Measurements from ENCODE around the gene OLIG2. TPM values are rescaled to one million over a fixed set of nuclear protein-coding genes. Genes with fewer than 3 reads are reported as not detected.

The OLIG2 gene
- total RNA-seq, 1 experiment from 2014 or later = not detected

DNA sequence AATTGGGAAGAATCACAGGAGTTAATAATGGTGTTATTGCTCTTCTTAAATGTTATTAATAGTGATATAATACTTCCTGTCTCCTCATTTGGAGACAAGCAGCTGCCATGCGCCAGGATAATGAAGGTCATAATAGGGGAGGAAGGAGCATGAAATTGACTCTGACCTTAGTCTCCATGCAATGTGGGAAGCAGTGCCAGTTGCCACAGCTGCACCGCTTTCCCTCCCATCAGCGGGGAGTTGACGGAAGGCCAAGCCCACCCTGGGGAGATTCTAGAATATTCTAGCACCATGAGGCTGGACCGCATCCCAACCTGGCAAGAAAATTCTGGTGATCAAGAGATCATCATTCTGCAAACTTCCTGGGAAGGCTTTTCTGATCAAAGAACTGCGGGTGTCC lies 33.2 kb downstream of the OLIG2 start:
- Histone ChIP-seq H3K4me2 (ENCODE audit: low read depth, low read length, poor library complexity, severe bottlenecking) (peak overlapping the region; percentile 31), H3K9me3 (ENCODE audit: low read length) (no peaks in the 10 kb centered on the region), H3K27ac (ENCODE audit: low read length) (peak overlapping the region; percentile 70), H3K4me3 (ENCODE audit: low read length) (no peak overlapping the region), H3K4me1 (ENCODE audit: low read length) (peaks cover 35% of the 10 kb centered on the region), H3K79me2 (ENCODE audit: low read length) (no peaks in the 10 kb centered on the region), H3K9ac (ENCODE audit: low read length) (no peak overlapping the region), H2AFZ (ENCODE audit: low read length) (no peak overlapping the region), H3K36me3 (ENCODE audit: insufficient read depth, low read length) (no peaks in the 10 kb centered on the region), H3K27me3 (ENCODE audit: low read length) (no peaks in the 10 kb centered on the region), H4K20me1 (ENCODE audit: insufficient read depth, low read depth, low read length) (no peaks in the 10 kb centered on the region), H3K9me2 (replicated peaks; ENCODE audit: insufficient read depth, low read length) (no peaks in the 10 kb centered on the region)
- no peak for DNase-seq

DNA sequence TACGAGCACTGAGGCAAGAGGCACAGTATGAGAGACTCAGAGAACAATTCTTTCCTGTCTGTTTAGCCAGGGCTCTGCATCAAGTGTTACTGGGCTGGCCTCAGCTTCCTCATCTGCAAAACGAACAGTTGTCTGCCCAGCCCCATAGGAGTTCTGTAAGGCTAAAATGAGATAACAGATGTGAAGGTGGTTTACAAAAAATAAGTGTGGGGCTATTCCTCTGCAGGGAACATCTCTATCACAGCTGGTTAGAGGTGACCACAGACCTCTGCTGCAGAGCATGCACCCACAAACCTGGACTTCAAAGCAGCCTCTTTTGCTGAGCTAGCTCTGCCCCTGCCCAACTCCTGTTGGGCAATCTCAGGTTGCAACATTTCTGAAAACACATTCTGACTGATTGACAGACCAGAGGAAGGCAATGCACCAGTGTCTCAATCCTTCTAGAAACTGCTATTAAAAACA lies 33.7 kb downstream of the OLIG2 start:
- Histone ChIP-seq H3K27ac (ENCODE audit: low read length) (peak overlapping the region; percentile 70), H2AFZ (ENCODE audit: low read length) (no peak overlapping the region), H3K9me2 (replicated peaks; ENCODE audit: insufficient read depth, low read length) (no peaks in the 10 kb centered on the region), H3K9me3 (ENCODE audit: low read length) (no peaks in the 10 kb centered on the region), H3K79me2 (ENCODE audit: low read length) (no peaks in the 10 kb centered on the region), H3K9ac (ENCODE audit: low read length) (no peak overlapping the region), H3K4me2 (ENCODE audit: low read depth, low read length, poor library complexity, severe bottlenecking) (no peak overlapping the region), H4K20me1 (ENCODE audit: insufficient read depth, low read depth, low read length) (no peaks in the 10 kb centered on the region), H3K4me3 (ENCODE audit: low read length) (no peak overlapping the region), H3K4me1 (ENCODE audit: low read length) (peaks cover 35% of the 10 kb centered on the region), H3K36me3 (ENCODE audit: insufficient read depth, low read length) (no peaks in the 10 kb centered on the region), H3K27me3 (ENCODE audit: low read length) (no peaks in the 10 kb centered on the region)
- peak; percentile 52 for DNase-seq

DNA sequence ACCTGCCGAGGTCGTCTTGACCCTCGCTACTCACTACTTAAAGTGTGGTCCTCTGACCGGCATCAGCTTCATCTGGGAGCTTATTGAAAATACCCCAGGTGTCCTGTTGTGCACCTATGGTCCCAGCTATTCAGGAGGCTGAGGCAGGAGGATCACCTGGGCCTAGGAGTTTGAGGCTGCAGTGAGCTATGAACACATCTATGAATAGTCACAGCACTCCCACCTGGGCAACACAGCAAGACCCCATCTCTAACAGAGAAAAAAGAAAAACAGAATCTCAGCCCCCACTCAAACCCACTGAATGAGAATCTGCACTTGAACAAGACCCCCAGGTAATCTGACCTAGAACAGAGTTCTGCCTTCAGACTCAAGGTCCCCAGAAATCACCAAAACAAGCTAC lies 35.5 kb downstream of the OLIG2 start:
- Histone ChIP-seq H4K20me1 (ENCODE audit: insufficient read depth, low read depth, low read length) (no peaks in the 10 kb centered on the region), H3K9me3 (ENCODE audit: low read length) (no peaks in the 10 kb centered on the region), H3K9ac (ENCODE audit: low read length) (no peak overlapping the region), H2AFZ (ENCODE audit: low read length) (no peak overlapping the region), H3K27me3 (ENCODE audit: low read length) (no peaks in the 10 kb centered on the region), H3K4me1 (ENCODE audit: low read length) (peaks cover 33% of the 10 kb centered on the region), H3K27ac (ENCODE audit: low read length) (no peak overlapping the region), H3K4me2 (ENCODE audit: low read depth, low read length, poor library complexity, severe bottlenecking) (no peak overlapping the region), H3K36me3 (ENCODE audit: insufficient read depth, low read length) (no peaks in the 10 kb centered on the region), H3K4me3 (ENCODE audit: low read length) (no peak overlapping the region), H3K9me2 (replicated peaks; ENCODE audit: insufficient read depth, low read length) (no peaks in the 10 kb centered on the region), H3K79me2 (ENCODE audit: low read length) (no peaks in the 10 kb centered on the region)
- DNase-seq = no peak

DNA sequence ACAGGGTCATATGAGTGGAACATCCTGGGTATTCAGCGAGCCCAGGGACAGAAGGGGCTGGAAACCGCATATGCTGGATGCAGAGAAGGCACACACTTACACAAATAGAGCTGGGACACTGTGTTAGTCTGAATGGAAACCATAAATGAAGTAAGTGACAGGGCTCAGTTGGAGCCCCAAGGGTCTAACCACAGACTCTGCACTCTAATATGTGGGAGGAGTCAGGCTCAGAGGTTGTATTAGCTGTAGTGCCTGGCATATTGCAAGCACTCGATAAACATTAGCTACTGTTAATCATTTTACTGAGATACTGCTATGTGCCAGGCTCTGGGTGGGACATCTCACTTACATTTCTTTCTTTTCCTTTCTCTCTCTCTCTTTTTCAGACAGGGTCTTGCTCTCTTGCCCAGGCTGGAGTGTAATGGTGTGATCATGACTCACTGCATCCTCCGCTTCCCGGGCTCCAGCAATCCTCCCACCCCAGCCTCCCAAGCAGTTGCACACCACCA lies 37.7 kb downstream of the OLIG2 start:
- DNase-seq = no peak
- H3K27me3 ChIP-seq (ENCODE audit: low read length) = no peaks in the 10 kb centered on the region; the same call in 1 of the 2 replicates
- H3K27ac ChIP-seq (ENCODE audit: low read length) = no peak overlapping the region

DNA sequence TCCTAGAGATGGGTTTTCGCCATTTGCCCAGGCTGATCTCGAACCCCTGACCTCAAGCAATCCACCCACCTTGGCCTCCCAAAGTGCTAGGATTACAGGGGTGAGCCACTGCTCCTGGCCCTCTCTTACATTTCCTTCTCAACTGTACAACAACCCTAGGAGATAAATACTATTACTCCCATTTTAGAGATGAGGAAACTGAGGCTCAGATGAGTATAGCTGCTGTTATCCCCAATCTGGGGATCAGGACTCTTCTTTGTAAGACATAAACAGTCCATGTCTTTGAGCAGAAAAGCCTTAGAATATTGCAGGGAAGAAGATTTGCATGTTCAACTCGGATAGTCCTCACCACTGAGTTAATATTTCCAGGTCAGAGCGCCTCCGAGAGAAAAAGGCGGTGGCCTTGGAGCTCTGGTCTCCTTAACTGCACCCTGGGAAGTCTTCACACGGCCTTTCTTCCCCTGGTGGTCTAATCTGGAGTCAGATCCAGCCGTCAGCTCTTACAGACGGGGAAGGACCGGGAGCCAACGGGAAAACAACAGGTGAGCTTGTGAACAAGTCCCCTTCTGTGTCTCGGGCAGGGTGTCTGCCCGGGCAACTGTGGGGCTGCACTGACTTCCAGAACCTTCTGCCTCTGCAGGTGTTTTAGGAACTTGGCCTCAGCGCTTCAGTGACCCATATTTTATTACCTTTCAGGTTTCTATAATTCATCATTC lies 38.3 kb downstream of the OLIG2 start:
- no peak overlapping the region for H3K4me3 ChIP-seq (ENCODE audit: low read length)
- H3K27me3 ChIP-seq (ENCODE audit: low read length) = no peaks in the 10 kb centered on the region; the same call in 1 of the 2 replicates
- no peak for DNase-seq
- H2AFZ ChIP-seq (ENCODE audit: low read length) = no peak overlapping the region
- no peak overlapping the region for H3K9ac ChIP-seq (ENCODE audit: low read length)
- H3K36me3 ChIP-seq (ENCODE audit: insufficient read depth, low read length) = no peaks in the 10 kb centered on the region
- no peaks in the 10 kb centered on the region for H3K79me2 ChIP-seq (ENCODE audit: low read length)
- H3K4me2 ChIP-seq (ENCODE audit: low read depth, low read length, poor library complexity, severe bottlenecking) = no peak overlapping the region
- no peaks in the 10 kb centered on the region for H3K9me2 ChIP-seq (replicated peaks; ENCODE audit: insufficient read depth, low read length)
- H3K27ac ChIP-seq (ENCODE audit: low read length) = no peak overlapping the region
- H4K20me1 ChIP-seq (ENCODE audit: insufficient read depth, low read depth, low read length) = no peaks in the 10 kb centered on the region
- peaks cover 36% of the 10 kb centered on the region for H3K4me1 ChIP-seq (ENCODE audit: low read length)
- peaks cover under 1% of the 10 kb centered on the region for H3K9me3 ChIP-seq (ENCODE audit: low read length)

More for the DNA sequence above, 37.7 kb downstream of the OLIG2 start:
- Histone ChIP-seq H3K9me3 (ENCODE audit: low read length) (no peaks in the 10 kb centered on the region), H2AFZ (ENCODE audit: low read length) (no peak overlapping the region), H3K9me2 (replicated peaks; ENCODE audit: insufficient read depth, low read length) (no peaks in the 10 kb centered on the region), H3K4me2 (ENCODE audit: low read depth, low read length, poor library complexity, severe bottlenecking) (no peak overlapping the region), H4K20me1 (ENCODE audit: insufficient read depth, low read depth, low read length) (no peaks in the 10 kb centered on the region), H3K79me2 (ENCODE audit: low read length) (no peaks in the 10 kb centered on the region), H3K4me3 (ENCODE audit: low read length) (no peak overlapping the region), H3K9ac (ENCODE audit: low read length) (no peak overlapping the region), H3K4me1 (ENCODE audit: low read length) (peaks cover 42% of the 10 kb centered on the region), H3K36me3 (ENCODE audit: insufficient read depth, low read length) (no peaks in the 10 kb centered on the region)

DNA sequence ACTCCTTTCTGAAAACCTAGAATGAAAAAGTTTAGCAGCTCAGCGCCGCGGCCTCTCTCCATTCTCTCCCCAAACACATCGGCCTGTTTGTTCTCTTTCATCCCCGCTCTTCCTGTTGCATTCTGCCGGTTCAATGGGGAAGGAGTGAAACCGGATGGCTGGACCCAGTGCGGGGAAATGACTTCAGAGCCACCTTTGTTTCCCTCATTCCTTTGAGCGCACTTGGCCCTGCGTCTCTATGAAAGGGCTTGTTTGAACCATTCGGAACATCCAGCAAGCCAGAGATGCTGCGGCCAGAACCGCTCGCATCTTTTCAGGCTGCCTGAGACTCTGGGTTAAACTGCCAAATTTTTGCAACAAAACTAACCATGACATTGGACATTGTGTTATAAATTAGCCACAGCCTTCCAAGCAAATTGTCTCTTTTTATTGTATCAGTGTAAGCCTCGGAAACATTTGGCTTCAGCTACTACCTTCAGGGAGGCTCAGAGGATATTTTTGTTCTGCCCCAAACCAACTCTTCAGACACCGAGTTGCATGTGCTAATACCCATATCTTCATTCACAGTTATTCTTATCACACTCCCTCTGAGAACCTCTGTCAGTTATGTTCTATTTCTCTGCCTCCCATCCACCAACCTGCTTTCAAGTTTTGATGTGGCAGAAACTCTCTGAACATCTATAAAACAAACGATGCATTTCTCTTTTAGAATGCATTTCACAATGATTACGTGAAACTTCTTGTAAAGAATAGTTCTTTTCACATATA lies 39.1 kb downstream of the OLIG2 start:
- Histone ChIP-seq H3K27ac (ENCODE audit: low read length) (no peak overlapping the region), H3K36me3 (ENCODE audit: insufficient read depth, low read length) (no peaks in the 10 kb centered on the region), H3K79me2 (ENCODE audit: low read length) (no peaks in the 10 kb centered on the region), H2AFZ (ENCODE audit: low read length) (no peak overlapping the region), H4K20me1 (ENCODE audit: insufficient read depth, low read depth, low read length) (no peaks in the 10 kb centered on the region), H3K4me2 (ENCODE audit: low read depth, low read length, poor library complexity, severe bottlenecking) (no peak overlapping the region), H3K4me1 (ENCODE audit: low read length) (peaks cover 28% of the 10 kb centered on the region), H3K27me3 (ENCODE audit: low read length) (no peaks in the 10 kb centered on the region; the same call in 1 of the 2 replicates), H3K9me3 (ENCODE audit: low read length) (peaks cover 4% of the 10 kb centered on the region), H3K9ac (ENCODE audit: low read length) (no peak overlapping the region), H3K4me3 (ENCODE audit: low read length) (no peak overlapping the region), H3K9me2 (replicated peaks; ENCODE audit: insufficient read depth, low read length) (no peaks in the 10 kb centered on the region)
- DNase-seq = no peak

DNA sequence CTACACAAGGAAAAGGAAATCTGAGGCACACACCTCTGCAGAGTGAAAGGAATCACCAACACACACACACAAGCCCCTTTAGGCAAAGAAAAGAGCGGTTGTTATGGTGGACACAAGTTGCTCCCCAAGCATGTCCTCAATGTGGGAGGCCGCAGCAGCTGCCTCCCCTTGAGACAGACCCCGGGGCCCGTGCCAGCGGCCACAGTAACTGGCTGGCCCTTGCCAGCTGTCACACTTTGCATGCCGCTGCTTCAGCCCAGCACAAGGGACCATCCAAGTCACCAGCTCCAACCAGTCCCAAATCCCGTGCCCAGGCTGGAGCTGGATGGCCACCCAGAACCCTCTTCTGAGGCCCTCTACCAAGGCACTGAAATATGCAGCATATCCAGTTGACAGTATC lies 41.3 kb downstream of the OLIG2 start:
- H3K4me2 ChIP-seq (ENCODE audit: low read depth, low read length, poor library complexity, severe bottlenecking) = peak overlapping the region; percentile 36
- H2AFZ ChIP-seq (ENCODE audit: low read length) = 0 out of 2 replicates have a peak overlapping the region, but pooled peaks have one; percentile 10
- peaks cover 4% of the 10 kb centered on the region for H3K9me3 ChIP-seq (ENCODE audit: low read length)
- peak overlapping the region; percentile 17 for H3K9ac ChIP-seq (ENCODE audit: low read length)
- no peaks in the 10 kb centered on the region for H3K9me2 ChIP-seq (replicated peaks; ENCODE audit: insufficient read depth, low read length)
- no peaks in the 10 kb centered on the region for H4K20me1 ChIP-seq (ENCODE audit: insufficient read depth, low read depth, low read length)
- no peaks in the 10 kb centered on the region for H3K36me3 ChIP-seq (ENCODE audit: insufficient read depth, low read length)
- H3K4me1 ChIP-seq (ENCODE audit: low read length) = peaks cover 18% of the 10 kb centered on the region
- H3K79me2 ChIP-seq (ENCODE audit: low read length) = no peaks in the 10 kb centered on the region
- H3K27me3 ChIP-seq (ENCODE audit: low read length) = no peaks in the 10 kb centered on the region; the same call in 1 of the 2 replicates
- no peak for DNase-seq
- no peak overlapping the region for H3K27ac ChIP-seq (ENCODE audit: low read length)
- no peak overlapping the region for H3K4me3 ChIP-seq (ENCODE audit: low read length)

DNA sequence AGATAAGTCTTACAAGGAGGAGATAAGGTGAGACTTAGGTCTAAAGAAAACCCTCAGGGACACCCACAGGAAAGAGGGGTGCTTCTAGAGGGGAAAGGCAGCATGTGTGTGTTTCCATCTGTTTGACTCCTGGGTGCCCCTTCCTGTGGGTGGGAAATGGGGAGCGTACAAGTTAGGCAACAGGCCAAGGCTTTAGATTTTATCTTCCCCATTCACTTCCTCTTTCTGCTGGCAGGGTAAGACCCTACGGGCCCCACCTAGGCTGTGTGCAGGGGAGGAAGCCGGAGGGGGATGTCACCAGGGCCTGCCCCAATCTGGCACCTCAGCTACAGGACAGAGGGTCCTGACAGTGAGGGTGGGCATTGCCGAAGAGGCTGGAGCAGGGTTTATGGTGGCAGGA lies 41.7 kb downstream of the OLIG2 start:
- H4K20me1 ChIP-seq (ENCODE audit: insufficient read depth, low read depth, low read length) = no peaks in the 10 kb centered on the region
- peaks cover 4% of the 10 kb centered on the region for H3K9me3 ChIP-seq (ENCODE audit: low read length)
- peaks cover 18% of the 10 kb centered on the region for H3K4me1 ChIP-seq (ENCODE audit: low read length)
- 0 out of 2 replicates have a peak overlapping the region, but pooled peaks have one; percentile 10 for H2AFZ ChIP-seq (ENCODE audit: low read length)
- H3K27ac ChIP-seq (ENCODE audit: low read length) = no peak overlapping the region
- H3K9ac ChIP-seq (ENCODE audit: low read length) = peak overlapping the region; percentile 17
- DNase-seq = peak; percentile 72
- no peaks in the 10 kb centered on the region for H3K9me2 ChIP-seq (replicated peaks; ENCODE audit: insufficient read depth, low read length)
- no peaks in the 10 kb centered on the region for H3K36me3 ChIP-seq (ENCODE audit: insufficient read depth, low read length)
- no peaks in the 10 kb centered on the region; the same call in 1 of the 2 replicates for H3K27me3 ChIP-seq (ENCODE audit: low read length)
- no peaks in the 10 kb centered on the region for H3K79me2 ChIP-seq (ENCODE audit: low read length)
- H3K4me3 ChIP-seq (ENCODE audit: low read length) = no peak overlapping the region
- peak overlapping the region; percentile 36 for H3K4me2 ChIP-seq (ENCODE audit: low read depth, low read length, poor library complexity, severe bottlenecking)

Data from Karpas-422 (cell line).